HS-5 (cell line): ENCODE data around the gene RFLNA.

Experiments used
- DNase-seq: peaks from one replicate; pipeline ENCODE4 v3.0.0-alpha.2; 2012; ENCODE audit warnings: low read depth

RFLNA gene

DNA sequence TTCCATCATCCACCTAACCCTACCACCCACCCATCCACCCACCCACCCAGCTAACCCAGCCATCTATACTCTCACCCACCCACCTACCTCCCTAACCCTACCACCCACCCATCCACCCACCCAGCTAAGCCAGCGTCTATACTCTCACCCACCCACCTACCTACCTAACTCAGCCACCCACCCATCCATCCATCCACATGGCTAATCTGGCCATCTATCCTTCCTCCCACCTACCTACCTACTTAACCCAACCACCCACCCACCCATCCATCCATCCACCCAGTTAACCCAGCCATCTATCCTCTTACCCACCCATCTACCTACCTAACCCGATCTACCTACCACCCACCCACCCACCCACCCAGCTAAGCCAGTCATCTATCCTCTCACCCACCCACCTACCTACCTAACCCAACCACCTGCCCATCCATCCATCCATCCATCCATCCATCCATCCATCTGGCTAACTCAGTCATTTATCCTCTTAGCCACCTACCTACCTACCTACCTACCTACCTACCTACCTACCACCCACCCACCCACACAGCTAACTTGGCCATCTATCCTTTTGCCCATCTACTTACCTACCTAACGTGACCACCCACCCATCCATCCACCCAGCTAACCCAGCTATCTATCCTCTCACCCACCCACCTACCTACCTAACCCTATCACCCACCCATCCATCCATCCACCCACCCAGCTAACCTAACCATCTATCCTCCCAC is 44.1 kb downstream of the RFLNA start:
- no peak for DNase-seq

DNA sequence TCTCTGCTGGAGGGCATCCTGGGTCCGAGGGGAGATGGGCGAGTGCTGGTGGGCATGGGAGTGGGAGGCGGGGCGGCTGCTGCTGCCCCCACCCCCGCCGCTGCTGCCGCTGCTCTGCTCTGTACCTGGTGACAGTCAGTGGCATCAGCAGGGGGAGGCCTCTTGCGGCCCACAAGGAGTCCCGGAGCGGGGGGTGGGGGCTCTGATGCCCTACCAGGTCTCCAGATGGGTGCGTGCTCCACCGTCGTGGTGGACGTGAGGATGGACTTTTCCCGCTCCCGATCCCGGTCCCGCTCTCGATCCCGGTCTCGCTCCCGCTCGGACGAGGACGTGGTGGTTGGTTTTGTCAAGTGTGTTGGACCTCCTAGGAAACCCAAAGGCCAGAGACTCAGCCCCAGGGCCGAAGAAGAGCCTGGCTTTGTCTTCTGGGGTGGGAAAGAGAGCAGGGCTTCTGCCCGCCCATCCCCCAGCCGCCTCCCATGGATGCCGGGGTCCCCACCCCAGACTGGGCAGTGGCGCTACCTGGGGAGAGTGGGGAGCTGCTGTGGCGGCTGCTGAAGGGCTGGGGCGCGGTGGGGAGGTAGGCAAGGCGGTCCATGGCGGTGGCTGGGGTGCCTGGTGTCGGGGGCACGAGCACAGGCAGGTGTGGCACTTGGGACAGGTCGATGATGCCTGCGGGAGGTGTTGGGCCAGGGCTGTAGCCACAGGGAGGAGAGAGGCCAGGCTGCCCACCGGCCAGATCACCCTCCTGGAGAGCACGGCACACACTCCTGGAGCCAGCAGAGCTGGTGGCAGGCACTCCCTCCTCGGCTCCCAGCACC is 45.4 kb downstream of the RFLNA start:
- DNase-seq: no peak

DNA sequence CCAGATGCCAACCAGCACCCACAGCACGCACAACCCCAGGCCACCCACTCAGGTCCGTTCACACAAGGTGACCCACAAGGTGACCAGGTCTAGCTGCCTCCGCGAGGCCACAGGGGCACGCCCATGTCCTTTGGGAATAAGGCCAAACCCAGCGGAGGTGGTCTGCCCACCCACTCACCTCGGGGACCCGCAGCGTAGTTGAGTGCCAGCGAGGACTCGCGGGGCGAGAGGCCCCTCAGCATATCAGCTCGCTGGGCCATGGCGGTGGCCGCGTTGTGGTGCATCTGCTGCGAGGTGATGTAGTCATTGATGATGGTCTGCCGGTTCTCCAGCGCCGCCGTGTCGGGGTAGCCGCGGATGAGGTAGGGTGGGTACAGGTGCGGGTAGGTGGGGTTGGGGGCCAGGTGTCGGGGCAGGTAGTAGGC is 46.8 kb downstream of the RFLNA start:
- no peak for DNase-seq

DNA sequence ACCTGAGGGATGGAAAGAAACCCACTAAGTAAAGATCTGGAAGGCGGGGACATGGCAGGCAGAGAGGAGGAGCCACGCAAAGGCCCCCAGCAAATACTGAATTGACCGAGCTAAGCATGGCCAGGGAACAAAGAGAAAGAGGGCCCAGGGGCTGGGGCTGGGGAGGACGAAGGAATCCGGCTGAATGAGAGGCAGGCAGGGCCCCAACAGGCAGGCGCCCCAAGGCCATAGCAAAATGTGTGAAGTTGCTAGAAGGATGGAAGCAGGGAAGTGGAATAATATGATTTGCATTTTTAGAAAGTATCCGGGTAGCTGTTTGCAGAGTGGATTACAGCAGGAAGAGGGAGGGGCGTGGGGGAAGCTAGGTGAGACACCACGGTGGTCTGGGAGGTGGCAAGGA is 49.1 kb downstream of the RFLNA start:
- DNase-seq: no peak

DNA sequence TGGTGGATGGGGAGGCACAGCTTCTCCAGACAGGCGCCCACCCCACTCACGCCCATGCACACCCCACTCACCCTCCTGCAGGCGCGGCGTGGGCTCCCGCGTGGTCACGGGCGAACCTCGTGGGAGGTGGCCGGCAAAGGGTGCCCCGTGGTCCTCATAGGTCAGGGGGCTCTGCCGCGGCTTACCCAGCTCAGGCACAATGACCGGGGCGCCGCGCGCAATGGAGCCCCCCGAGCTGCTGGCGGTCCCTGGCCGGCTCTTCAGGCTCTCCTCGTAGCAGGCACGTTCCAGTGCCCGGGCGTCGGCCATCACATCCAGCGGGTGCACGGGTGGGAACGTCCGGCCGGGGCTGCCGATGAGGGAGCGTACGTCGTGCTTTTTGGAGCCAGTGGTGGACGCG is 49.6 kb downstream of the RFLNA start:
- DNase-seq: no peak

DNA sequence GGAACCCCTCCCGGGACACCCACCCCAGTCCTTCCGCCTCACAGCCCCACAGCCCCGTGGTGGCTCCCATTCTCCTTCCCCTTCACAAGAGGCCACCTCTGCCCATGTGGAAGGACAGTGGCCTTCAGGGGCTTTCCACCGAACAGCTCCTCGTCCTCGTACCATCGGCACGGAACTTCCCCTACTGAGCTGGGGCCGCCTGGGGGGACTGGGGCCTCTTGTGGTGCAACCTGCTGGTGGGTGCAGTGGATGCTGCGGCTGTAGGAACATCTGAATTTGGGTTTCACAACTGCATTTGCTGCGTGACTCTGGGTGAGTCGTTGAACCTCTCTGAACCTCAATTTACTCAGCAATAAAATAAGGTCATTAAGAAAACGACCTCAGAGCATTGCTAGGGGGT is 50.9 kb downstream of the RFLNA start:
- DNase-seq: no peak

DNA sequence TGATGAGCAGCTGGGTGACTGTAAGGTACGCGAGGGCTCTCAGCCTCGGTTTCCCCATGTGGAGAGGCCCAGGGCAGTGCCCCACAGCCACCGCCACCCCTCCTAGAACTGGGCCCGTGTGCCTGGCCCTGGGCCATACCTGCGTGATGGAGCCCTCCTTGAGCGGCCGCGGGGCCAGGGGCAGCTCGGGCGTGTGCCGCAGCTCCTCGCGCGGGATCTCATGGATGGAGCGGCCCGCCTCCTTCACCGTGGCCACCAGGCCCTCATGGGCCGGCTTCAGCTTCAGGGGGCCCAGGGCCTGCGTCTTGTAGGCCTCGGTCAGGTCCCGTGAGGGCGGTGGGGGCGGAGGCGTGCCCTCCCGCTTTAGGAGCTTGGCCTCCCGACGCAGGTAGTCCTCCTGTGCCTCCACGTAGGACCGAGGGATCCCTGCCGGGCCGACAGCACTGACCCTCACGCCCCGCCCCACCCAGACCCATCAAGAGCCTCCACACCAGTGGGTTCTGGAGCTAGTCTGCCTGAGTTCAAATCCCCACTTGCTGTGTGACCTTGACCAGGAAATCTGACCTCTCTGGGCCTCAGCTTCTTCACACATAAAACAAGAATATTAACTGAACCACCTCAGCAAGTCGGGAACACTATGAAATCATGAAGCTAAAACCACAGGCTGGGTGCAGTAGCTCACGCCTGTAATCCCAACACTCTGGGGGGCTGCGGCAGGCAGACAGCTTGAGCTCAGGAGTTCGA is 51.7 kb downstream of the RFLNA start:
- DNase-seq: no peak

DNA sequence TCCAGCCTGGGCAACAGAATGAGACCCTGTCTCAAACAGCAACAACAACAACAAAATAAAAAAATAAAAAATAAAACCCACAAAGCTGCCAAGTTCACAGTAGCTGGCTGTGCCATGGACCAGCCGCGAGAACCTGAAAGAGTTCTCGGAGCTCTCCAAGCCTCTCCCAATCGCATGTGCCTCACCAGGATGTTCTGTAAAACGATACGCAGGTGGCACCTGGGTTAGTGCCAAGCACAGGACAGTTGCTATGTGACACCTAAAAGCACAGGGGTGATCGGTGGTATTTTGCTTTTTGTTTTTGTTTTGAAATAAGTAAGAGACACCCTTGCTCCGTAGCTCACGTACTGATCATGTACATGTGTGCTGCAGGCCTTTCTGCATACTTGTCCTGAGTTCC is 52.4 kb downstream of the RFLNA start:
- DNase-seq: no peak

DNA sequence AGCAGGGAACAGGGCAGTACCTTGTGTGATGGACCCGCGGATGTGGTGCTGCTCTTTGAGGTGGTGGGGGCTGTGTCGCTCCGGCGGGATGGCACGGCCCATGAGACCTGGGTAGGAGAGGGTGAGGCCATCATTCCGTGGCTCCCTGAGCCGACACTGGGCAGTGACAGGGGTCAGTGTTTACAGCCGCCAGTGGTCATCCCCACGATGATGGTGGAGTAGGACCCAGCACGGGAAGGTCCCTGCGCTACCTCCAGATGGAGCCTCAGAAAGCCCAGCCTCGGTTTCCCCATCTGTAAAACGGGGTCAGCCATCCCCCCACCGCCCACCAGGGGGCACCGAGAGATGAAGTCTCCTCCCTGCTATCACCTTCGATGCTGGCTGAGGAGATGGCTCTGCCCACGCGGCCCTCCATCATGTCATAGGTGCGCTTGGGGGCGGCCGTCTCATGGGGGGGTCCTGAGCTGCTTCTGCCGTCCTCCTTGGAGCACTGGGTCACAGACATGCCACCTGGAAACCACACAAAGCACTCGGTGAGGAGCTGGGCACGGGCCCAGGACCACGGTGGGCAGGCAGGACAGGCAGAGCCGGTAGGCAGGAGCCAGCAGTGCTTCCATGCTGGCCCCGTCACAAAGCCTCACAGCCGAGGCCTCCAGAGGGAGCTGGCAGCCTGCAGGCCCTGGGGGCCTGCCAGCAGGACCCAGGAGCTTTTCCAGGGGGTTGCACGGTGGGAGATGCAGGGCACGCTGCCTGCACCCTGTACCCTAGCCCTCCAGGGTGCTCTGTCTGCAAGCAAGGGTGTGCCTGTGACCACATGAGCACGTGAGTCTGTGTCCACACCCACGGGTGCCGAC is 53.1 kb downstream of the RFLNA start:
- no peak for DNase-seq

DNA sequence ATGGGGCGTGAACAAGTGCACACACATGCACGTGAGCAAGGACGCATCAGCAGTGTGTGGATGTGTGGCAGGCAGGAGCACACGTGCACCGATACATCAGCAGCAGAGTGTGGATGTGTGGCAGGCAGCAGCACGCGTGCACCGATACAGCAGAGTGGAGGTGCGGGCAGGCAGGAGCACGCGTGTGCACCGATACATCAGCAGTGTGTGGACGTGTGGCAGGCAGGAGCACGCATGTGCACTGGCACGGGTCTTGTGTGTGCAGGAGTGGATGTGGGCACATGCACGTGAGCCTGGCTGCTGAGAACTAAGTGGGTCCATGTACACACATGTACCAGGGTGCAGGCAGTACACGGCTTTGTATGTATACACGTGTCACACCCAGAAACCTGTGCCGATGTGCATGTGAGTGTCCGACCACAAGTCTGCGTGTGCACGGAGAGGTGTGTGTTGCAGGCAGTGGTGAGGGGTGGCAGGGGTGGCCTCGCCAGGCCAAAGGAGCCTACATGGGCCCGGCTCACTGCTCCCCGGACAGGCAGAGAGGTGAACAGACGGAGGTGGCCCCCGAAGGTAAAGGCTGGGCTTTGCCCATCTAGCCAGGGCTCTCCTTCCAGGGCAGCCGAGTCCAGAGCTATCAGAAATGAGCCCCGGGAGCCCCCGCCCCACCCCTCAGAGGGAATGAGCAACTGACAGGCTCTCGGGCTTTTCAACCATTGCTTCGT is 53.9 kb downstream of the RFLNA start:
- no peak for DNase-seq

DNA sequence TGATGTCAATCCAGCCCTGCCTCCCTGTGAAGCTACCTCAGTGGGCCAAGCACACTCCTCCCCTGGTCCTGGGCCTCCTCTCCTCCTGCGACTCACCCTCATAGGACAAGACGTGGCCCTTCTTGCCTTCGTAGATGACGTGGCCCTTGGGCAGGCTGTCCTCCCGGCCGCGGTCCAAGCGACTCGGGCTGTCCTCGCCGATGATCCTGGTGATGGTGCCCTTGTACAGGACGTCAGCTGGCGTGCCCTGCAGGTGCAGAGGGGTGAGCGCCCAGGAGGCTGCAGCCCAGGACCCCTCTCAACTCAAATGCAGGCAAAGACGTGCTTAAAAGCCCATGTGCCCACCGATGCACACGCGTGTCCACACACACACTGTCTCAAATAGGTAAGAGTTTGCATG is 55.6 kb downstream of the RFLNA start:
- no peak for DNase-seq

DNA sequence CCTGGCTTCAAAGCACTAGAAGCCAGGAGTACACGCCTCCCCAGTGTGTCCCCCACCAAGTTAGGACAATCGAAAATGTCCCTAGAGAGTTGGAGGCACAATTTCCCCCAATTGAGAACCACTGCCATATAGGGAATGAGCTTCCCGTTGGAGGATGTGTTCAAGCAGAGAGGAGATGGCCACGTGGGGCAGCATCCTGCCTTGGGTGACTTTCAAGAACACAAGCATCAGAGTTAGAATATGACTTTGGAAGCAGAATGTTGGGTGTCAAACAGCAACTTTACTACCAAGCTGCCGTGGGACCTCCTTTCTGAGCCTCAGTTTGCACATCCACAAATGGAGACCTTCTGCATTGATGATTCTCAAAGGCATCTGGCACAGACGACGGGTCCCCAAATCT is 56.5 kb downstream of the RFLNA start:
- no peak for DNase-seq

DNA sequence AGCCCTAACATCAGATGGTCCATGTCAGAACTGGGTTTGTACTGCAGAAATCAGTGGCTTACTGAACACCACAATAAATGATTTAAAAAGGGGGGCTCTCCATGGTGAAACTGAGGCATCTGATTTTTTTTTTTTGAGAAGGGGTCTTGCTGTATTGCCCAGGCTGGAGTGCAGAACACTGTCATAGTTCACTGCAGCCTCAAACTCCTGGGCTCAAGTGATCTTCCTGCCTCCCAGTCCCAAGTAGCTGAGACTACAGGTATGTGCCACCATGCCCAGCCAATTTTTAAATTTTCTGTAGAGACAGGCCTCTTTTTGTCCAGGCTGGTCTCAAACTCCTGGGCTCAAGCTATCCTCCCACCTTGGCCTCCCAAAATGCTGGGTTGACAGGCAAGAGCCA is 57.4 kb downstream of the RFLNA start:
- DNase-seq: no peak

DNA sequence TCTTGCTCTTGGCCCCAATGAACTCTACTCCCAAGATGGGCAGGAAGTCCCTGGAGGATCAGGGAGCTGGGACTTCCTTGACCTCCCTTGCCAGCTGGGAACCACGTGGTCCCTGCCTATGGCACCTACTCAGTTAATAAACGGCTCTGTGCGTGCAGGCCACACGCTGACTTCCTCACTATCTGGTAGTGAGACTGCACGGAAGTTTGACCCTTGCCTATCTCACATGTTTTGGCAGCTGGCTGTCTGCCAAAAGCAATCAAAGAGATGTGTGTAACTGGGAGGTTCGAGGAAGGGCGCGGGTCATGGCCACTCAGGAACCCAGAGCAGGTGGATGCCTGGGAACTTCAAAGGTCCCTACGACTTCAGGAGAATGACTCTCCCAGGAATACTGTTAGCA is 57.9 kb downstream of the RFLNA start:
- no peak for DNase-seq

DNA sequence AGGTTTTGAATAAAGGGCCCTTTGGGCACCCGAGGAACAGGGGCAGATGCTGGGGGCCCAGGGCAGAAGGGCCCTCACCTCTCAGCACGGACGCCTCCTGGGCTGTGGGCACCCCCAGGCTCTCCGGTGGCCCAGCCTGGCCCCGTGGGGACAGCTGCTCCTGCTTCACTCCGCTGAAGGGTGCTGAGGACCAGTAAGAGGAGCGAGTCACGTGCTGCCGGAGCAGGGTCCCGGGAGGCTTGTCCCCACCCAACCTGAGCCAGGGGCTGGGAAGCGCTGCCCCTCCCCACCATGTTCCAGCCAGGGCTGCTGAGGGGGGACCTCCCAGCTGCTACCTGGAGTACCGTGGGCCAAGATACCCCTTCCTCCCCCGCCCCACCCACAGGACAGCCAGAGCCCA is 59.5 kb downstream of the RFLNA start:
- DNase-seq: no peak

DNA sequence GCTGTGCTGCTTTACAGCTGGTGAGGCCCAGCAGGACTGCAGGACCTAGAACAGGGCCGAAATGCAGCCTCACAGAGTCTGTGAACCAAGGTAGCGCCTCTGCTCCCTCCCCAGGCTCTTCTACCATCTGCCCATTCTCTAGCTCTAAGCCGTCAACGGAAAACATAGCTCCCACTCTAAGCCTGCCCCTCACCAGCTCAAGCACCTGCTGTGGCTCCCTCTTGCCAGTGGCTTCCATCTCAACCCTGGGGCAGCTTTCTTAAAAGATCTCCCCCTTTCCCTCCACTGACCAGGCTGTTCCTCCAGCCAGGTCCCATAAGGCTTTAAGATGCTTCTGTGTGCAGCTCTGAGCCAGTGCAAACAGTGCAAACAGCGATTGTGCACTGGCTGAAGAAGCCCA is 61.3 kb downstream of the RFLNA start:
- DNase-seq: no peak

DNA sequence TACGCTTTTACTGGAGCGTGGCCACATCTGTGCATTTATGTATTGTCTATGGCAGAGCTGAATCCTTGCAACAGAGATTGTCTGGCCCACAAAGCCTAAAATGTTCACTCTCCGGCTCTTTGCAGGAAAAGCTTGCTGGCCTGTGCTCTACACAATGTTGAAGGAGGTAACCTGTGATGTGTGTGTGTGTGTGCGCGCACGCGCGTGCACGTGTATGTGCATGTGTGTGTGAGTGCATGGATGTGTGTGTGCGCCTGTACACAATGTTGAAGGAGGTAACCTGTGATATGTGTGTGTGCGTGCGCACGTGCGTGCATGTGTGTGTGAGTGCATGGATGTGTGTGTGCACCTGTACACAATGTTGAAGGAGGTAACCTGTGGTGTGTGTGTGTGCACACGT is 62.7 kb downstream of the RFLNA start:
- no peak for DNase-seq

DNA sequence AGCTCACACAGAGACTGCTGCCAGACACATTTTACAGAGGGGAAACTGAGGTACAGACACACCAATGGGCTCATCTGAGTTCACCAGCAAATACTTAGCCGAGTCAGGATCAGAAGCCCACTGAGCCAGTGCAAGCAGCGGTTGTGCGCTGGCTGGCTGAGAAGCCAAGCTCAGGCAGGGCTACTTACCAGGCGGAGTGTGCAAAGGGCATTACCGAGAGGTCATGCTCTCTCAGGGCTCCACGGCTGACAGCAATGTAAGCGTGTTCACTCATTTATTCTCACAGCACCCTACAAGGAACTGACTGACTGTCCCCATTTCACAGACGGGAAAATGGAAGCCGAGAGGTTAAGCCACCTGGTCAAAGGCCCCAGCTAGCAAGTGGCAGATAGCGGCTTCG is 63.7 kb downstream of the RFLNA start:
- DNase-seq: no peak

DNA sequence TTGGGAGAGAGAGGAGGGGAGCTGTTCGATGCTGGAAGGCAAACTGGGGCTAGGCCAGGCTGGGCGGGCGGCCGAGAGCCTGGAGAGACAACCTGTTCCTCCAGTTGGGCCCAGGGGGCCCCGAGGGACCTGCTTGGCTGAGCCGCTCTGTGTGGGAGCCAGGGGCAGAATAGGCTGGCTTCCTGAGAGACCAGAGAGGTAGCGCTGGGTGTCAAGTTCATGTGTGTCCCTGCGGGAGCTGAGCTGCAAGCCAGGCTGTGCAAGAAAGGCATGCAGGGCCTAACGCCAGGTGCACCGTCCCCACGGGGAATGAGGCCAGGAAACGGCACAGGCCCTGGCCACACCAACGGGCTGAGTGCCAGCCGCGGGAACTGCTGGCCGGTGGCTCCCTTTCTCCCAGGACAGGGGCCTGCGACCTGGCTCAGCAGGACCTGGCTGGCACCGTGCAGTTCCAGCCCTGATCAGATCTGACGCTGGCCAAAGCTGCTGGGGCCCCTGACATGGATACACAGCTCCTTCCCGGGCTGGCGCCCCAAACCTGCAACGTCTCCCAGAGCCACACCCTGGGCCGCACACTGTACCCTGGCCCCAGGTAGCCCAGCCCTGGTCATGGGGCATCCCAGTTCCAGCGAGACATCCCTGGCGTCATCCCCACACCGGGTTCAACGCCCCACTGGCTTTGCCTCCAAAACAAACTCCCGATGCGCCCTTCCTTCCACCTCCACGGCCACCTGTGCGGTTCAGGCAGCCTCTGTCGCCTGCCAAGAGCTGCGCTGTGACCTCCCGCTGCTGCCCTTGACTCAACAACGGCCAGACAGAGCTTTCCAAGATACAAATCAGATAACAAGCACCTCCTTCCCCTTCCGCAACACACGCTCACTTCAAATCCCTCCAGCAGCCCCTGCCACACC is 65.0 kb downstream of the RFLNA start:
- DNase-seq: no peak
